HG02852 (cell line): ENCODE measurements around the gene TIGD1.

Experiments used
- ATAC-seq: cut with Tn5 transposase; IDR thresholded peaks from one replicate; pipeline ENCODE4 v1.9.1; 2021; ENCODE audit warnings: mild to moderate bottlenecking, moderate library complexity; ENCODE audit not compliant: unreplicated experiment

The TIGD1 gene

GRCh38 chr2:232524771-232525170 lies 25.6 kb downstream of the TIGD1 start:
- no peak for ATAC-seq

DNA sequence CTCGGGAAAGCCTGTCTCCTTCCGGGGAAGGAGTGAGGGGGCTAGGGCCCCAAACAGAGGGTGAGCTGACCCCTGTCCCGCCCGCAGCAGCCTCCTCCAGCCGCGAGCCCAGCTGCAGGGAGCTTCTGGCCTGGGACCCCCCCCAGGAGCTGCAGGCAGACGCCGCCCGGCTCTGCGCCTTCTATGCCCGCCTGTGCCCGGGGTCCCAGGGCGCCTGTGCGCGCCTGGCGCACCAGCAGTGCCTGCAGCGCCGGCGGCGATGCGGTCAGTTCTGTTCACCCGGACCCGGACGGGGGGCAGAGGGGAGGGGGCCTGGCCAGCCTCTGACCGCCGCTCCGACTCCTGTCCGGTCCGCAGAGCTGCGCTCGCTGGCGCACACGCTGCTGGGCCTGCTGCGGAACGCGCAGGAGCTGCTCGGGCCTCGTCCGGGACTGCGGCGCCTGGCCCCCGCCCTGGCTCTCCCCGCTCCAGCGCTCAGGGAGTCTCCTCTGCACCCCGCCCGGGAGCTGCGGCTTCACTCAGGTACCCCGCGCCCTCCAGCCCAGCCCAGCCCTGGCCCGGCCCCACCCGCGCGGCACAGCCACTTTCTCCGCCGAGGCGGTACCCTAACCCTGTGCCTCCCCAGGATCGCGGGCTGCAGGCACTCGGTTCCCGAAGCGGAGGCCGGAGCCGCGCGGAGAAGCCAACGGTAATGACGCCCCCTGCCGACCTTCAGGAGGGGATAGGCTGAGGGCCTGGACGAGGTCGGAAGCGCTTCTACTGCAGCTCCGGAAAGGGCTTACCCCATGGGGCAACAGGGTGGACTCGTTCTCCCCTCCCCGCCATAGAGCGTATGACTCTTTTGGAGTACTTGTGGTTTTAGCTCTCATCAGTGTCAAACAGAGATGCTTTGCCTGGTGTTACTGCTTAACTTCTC lies 26.4 kb downstream of the TIGD1 start:
- ATAC-seq, result no peak

- ATAC-seq, result no peak
Observed at GRCh38 chr2:232523402-232523681, 27.0 kb downstream of the TIGD1 start.

- no peak for ATAC-seq
Observed at GRCh38 chr2:232522623-232523401, 27.5 kb downstream of the TIGD1 start.

DNA sequence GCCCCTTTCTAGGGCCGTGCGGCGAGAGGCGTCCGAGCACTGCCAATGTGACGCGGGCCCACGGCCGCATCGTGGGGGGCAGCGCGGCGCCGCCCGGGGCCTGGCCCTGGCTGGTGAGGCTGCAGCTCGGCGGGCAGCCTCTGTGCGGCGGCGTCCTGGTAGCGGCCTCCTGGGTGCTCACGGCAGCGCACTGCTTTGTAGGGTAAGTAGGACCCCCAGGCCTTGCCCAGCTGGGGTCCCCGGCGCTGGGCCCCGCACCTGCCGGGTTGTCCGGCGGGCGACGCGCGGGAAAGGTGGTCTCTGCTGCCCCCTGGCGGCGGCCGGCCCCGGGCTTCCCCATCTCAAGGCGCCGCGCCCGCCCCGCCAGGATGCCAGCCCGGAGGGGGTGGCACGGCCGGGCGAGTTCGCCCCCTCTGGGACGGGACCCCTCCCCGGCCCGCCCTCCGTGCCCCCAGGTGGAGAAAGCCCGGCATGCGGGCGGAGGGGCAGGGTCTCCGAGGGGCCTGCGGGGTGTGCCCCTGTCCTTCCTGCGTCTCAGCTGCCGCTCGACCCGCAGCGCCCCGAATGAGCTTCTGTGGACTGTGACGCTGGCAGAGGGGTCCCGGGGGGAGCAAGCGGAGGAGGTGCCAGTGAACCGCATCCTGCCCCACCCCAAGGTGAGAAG lies 28.3 kb downstream of the TIGD1 start:
- ATAC-seq, result no peak

DNA sequence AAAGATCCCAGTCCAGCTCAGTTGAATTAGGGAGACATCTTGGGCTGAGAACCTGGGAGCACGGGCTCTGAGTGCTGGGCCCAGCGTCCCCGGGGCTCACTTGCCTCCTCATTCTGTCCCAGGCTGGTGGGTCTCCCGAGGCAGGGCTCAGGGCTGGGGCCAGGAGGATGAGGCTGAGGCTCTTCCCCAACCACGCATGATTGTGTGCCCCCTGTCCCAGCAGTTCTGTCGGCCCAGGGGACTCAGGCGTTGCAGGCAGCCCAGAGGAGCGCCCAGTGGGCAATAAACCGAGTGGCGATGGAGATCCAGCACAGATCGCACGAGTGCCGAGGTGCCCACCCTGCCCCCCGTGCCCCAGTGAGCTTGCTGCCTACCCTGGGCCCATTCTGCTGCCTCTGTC lies 29.3 kb downstream of the TIGD1 start:
- ATAC-seq, result no peak

- no peak for ATAC-seq
Observed at GRCh38 chr2:232520489-232520888, 29.9 kb downstream of the TIGD1 start.

DNA sequence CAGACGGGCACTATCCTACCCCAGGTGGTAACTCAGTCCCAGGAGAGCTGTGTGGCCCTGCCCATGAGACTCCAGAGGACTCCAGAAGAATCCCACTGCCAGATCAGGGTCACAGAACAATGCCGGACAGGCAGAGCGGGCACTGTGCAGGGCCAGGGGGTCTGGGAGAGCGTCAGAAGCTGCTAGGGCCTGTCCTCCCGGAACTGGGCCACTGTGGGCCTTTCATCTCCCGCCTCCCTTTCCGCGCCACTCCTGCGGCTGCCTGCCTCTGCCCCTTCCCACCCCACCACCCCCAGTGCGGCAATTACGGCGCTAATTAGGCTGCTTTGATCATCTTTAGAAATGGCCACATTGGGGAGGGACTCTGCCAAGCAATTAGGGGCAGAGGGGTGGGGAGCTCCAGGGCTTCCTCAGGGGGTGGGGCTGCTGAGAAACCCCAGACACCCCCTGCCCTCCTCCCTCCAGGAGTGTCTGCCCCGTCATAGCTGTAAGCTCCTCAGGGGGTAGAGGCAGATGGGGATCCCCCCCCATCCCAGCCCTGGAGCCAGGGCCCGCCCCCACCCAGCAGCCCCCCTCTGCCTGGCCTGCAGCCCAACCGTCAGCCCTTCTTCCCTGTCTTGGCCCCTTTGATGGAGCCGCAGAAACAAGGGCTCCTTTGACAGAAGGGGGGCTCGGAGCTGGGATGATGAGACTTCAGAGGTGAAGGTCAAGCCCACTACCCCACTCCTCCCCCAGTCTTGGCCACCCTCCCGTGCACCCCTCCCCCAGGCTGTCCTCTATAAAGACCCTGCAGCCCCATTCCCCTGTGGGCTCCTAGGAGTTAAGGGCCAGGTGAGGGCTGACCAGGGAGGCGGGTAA lies 30.5 kb downstream of the TIGD1 start, which contains the start of gene PRSS56:
PRSS56 (plus strand) TSS at position 808 of the 858 bp plus-strand sequence. CDS start 211 bp downstream, outside the sequence.
- no peak for ATAC-seq

DNA sequence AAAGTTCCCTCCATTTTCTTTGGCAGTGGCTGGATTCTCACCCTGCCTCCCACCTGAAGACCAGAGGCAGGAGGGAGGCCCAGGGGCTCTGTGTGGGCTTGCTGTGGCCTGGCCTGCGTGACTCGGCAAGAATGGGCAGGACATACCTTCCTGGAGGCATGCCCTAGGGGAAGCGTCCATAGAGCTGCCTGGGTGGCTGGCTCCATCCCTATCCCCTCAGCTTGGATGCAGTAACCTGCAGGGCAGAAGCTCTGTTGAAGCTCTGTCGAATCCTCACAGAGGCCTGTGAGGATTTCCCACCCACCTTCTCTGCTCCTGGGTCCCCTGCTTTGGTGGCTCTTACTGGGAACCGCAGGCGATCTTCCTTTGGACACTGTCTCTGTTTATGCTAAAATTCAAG lies 31.5 kb downstream of the TIGD1 start:
- ATAC-seq, result no peak

GRCh38 chr2:232516551-232516950 lies 33.8 kb downstream of the TIGD1 start:
- ATAC-seq, result no peak

- no peak for ATAC-seq
Observed at GRCh38 chr2:232515639-232516038, 34.7 kb downstream of the TIGD1 start.

DNA sequence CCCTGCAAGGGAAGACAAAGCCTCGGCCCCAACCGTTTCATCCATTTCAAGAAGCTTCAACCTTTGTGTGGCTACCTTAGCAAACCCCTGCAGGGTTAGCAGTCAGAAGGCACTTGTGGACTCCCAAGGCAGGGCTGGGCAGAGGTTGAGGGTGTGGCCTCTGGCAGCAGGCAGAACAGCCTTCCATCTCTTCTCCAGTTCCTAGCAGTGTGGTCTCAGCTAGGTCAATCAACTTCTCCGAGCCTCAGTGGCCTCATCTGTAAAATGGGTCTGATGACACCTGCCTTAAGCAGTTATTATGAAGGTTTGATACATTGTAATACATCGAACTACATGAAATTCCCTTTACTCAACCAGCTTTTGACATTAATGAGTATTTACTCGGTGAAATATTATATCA lies 37.0 kb downstream of the TIGD1 start:
- no peak for ATAC-seq

DNA sequence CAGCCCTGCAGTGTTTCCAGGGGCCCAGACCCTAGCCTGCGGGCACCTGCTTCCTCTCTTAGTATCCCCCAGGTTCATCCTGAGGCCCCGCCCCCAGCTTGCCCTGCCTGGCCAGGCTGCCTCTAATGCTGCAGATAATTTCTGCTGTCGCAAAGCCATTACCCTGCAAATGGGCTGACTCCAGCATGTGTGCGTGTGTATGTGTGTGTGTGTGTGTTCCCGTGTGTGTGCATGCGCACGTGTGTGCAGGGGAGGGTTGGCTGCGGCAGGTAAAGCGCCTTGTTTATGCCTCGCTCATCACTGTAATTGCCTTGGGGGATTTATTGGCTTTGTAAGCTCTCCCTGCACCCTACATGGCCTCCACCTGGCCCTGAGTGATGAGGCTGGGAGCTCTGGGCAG lies 37.8 kb downstream of the TIGD1 start:
- ATAC-seq, result no peak

- no peak for ATAC-seq
Observed at GRCh38 chr2:232511336-232511890, 38.9 kb downstream of the TIGD1 start.

DNA sequence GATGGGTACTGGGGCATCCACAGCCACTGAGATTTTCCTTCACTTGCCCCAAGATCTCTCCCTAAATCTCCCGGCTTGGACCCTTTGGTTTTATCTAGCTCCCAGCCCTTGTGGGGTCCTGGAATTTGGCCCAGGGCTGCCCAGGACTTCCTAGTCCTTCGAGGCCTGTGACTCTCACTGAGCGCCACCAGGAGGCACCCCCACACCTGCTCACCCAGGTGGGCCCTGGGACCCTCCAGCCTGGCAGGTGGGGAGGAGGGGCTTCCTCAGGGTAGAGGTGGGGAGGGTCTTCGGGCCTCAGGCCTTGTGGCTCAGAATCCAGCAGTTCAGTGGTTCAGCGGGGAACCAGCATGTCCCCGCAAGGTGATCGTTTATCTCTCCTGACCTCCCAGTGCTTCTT lies 42.1 kb downstream of the TIGD1 start:
- ATAC-seq, result no peak

DNA sequence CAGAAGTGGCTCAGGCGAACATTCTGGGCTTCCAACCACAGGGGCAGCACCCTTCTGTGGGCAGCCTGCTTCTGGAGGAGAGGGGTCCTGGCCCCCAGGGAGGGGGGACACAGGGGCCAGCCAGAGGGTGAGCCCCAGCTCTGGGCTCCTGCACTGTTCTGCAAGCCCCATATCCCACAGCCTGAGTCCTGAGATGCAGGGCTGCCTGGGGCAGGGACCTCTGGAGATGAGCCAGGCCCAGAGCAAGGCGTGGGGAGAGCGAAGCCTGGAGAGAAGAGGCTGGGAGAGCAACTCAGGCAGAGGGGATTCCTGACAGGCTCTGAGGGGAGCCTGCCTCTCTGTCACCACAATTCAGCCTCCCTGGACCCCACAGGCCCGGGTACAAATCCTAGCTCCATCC lies 43.6 kb downstream of the TIGD1 start:
- no peak for ATAC-seq

GRCh38 chr2:232505856-232506255 lies 44.5 kb downstream of the TIGD1 start:
- ATAC-seq, result no peak

- no peak for ATAC-seq
Observed at GRCh38 chr2:232504438-232504837, 45.9 kb downstream of the TIGD1 start.

- ATAC-seq, result no peak
Observed at GRCh38 chr2:232503809-232504323, 46.5 kb downstream of the TIGD1 start.
